Nephron progenitor cell (in vitro differentiated cells): Measurements from ENCODE around the gene SLFN5.
"Not testable (repeated sequence)": the region's sequence is repeated elsewhere in the genome, so short reads cannot be mapped to it uniquely, and the experiment has no call there.

ENCODE experiments used
- DNase-seq: peaks from one replicate; pipeline ENCODE4 v3.0.0; 2021
- H3K27ac Mint-ChIP-seq: 2 replicates; pipeline ENCODE4 v1.8.0; 2021; ENCODE audit warnings: mild to moderate bottlenecking, moderate library complexity, mixed read lengths
- H3K27me3 Mint-ChIP-seq: 2 replicates; pipeline ENCODE4 v1.8.0; 2021; ENCODE audit warnings: mild to moderate bottlenecking, low read depth, mixed read lengths; ENCODE audit not compliant: poor library complexity
- H3K36me3 Mint-ChIP-seq: 2 replicates; pipeline ENCODE4 v1.8.0; 2021; ENCODE audit warnings: low read depth, mixed read lengths
- H3K4me1 Mint-ChIP-seq: 2 replicates; pipeline ENCODE4 v1.8.0; 2021; ENCODE audit warnings: mixed read lengths
- H3K4me3 Mint-ChIP-seq: 2 replicates; pipeline ENCODE4 v1.8.0; 2021; ENCODE audit warnings: mild to moderate bottlenecking, moderate library complexity, mixed read lengths
- H3K9me3 Mint-ChIP-seq: 2 replicates; pipeline ENCODE4 v1.8.0; 2021; ENCODE audit warnings: mild to moderate bottlenecking, moderate library complexity, mixed read lengths
- TF ChIP-seq, protein P1 (sequence below): fragments of 200-600 bp; sonication (generic); IDR thresholded peaks from 2 replicates; pipeline ENCODE4 v1.5.0; 2021; ENCODE audit warnings: antibody characterized with exemption

The SLFN5 gene

DNA sequence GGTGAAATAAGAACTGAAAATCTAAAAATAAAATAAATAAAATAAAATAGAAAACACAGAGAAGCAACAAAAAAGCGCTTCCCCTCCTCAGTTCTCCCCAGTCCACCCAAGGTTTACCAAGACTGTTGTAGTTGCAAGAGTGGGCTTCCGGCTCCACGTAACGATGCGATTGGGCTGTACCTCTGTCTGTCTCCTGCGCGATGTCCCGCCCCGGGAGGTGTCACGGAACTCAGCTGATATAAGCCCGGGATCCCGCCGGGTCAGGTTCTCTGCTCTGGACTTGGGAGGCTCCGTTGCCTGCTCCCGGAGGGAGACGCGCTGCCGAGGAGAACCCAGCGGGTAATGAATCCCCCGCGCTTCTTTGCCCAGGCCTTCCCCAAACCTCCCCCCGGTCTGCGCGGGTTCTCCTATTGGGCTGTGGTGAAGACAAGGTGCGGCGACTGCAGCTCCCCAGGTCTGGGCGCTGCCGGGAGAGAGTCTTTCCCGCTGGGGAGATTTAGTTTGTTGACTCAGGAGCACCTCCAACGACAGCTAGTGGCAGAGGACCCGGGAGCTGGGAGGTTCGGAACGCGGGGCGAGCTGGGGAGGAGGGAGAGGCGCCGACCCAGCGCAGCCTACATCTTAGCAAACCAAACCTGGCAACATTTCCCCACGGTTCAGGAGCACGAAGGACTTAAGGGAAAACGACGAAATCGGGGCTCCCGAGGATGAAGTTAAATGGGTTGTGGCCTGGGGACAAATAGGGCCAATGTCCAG, at the start of gene SLFN5:
TSS of gene SLFN5 (plus strand) at position 268 of the 756 bp plus-strand sequence. CDS start 15,619 bp downstream, outside the sequence.
- H3K36me3 Mint-ChIP-seq: no peaks in the 10 kb centered on the region
- peak within 1 kb of the TSS; percentile 92 for H3K27ac Mint-ChIP-seq
- H3K4me1 Mint-ChIP-seq: peaks cover 34% of the 10 kb centered on the region
- TF ChIP-seq, protein P1, sequence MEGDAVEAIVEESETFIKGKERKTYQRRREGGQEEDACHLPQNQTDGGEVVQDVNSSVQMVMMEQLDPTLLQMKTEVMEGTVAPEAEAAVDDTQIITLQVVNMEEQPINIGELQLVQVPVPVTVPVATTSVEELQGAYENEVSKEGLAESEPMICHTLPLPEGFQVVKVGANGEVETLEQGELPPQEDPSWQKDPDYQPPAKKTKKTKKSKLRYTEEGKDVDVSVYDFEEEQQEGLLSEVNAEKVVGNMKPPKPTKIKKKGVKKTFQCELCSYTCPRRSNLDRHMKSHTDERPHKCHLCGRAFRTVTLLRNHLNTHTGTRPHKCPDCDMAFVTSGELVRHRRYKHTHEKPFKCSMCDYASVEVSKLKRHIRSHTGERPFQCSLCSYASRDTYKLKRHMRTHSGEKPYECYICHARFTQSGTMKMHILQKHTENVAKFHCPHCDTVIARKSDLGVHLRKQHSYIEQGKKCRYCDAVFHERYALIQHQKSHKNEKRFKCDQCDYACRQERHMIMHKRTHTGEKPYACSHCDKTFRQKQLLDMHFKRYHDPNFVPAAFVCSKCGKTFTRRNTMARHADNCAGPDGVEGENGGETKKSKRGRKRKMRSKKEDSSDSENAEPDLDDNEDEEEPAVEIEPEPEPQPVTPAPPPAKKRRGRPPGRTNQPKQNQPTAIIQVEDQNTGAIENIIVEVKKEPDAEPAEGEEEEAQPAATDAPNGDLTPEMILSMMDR: no peak
- no peaks in the 10 kb centered on the region for H3K9me3 Mint-ChIP-seq
- H3K4me3 Mint-ChIP-seq: peak within 1 kb of the TSS; percentile 94
- peak; percentile 90 for DNase-seq
- peaks cover 13% of the 10 kb centered on the region for H3K27me3 Mint-ChIP-seq

DNA sequence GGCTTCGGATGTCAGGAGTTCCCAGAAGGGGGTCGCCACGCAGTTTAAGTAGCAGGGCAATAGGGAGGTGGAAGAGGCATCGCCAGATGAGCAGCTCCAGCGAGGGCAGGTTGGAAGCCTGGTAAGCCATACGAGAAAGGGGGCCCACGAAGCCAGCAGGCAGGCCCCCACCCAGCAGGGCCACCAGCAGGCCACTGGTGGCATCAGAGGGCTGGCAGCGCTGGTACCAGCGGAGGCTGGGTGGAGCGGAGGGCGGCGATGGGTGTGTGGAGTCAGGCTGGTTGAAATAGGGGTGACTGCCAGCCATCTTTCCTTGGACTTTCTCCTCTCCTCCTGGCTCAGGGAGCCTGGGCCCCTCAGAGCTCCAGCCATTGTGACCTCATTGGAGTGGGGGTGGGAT, 48.9 kb upstream of the SLFN5 start, which contains the start of gene SLC35G3:
TSS of gene SLC35G3 (minus strand) at position 393 of the 400 bp plus-strand sequence. CDS start at position 307, 86 bp downstream.
- Mint-ChIP-seq H3K9me3 (peaks cover 42% of the 10 kb centered on the region), H3K27ac (peak within 1 kb of the TSS; percentile 80), H3K27me3 (peaks cover 12% of the 10 kb centered on the region)
- H3K4me3 Mint-ChIP-seq, H3K4me1 Mint-ChIP-seq, H3K36me3 Mint-ChIP-seq, DNase-seq: not testable (repeated sequence)

DNA sequence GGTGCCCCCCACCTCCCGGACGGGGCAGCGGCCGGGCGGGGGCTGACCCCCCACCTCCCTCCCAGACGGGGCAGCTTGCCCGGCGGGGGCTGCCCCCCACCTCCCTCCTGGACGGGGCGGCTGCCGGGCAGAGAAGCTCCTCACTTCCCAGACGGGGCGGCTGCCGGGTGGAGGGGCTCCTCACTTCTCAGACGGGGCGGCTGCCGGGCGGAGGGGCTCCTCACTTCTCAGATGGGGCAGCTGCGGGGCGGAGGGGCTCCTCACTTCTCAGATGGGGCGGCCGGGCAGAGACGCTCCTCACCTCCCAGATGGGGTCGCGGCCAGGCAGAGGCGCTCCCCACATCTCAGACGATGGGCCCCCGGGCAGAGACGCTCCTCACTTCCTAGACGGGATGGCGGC, 47.8 kb upstream of the SLFN5 start:
- not testable (repeated sequence) for H3K36me3 Mint-ChIP-seq, H3K27me3 Mint-ChIP-seq

DNA sequence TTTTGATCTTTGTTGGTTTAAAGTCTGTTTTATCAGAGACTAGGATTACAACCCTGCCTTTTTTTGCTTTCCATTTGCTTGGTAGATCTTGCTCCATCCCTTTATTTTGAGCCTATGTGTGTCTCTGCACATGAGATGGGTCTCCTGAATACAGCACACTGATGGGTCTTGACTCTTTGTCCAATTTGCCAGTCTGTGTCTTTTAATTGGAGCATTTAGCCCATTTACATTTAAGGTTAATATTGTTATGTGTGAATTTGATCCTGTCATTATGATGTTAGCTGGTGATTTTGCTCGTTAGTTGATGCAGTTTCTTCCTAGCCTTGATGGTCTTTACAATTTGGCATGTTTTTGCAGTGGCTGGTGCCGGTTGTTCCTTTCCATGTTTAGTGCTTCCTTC, 40.3 kb upstream of the SLFN5 start:
- Mint-ChIP-seq H3K27me3 (peaks cover 29% of the 10 kb centered on the region), H3K9me3 (peaks cover 48% of the 10 kb centered on the region)

More for the DNA sequence above, 47.8 kb upstream of the SLFN5 start:
- DNase-seq, H3K4me3 Mint-ChIP-seq, H3K4me1 Mint-ChIP-seq, H3K27ac Mint-ChIP-seq: not testable (repeated sequence)
- H3K9me3 Mint-ChIP-seq: peaks cover 49% of the 10 kb centered on the region

DNA sequence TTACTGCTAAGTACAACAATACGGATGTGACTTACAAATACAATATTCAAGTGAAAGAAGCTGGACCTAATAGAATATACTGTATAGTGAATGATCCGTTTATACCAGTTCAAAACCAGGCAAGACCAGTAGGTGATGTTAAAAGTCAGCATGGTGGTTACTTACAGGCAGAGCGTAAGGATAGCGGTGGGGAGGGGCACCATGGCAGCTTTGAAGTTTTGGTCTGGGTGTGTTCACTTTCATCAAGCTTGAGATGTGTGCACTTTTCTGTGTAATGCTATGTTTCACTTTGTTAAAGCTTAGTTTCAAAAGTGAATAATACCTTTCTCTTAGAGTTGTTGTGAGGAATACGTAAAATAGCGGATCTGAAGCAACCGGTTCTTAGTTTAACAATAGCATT, 32.1 kb upstream of the SLFN5 start:
- TF ChIP-seq, protein P1: no peak
- Mint-ChIP-seq H3K4me1 (no peaks in the 10 kb centered on the region), H3K36me3 (no peaks in the 10 kb centered on the region), H3K27ac (no peak overlapping the region), H3K4me3 (no peak overlapping the region), H3K27me3 (peaks cover 54% of the 10 kb centered on the region), H3K9me3 (no peaks in the 10 kb centered on the region)
- no peak for DNase-seq

More for the DNA sequence above, 40.3 kb upstream of the SLFN5 start:
- H3K27ac Mint-ChIP-seq, H3K4me3 Mint-ChIP-seq, H3K36me3 Mint-ChIP-seq, DNase-seq, H3K4me1 Mint-ChIP-seq: not testable (repeated sequence)

DNA sequence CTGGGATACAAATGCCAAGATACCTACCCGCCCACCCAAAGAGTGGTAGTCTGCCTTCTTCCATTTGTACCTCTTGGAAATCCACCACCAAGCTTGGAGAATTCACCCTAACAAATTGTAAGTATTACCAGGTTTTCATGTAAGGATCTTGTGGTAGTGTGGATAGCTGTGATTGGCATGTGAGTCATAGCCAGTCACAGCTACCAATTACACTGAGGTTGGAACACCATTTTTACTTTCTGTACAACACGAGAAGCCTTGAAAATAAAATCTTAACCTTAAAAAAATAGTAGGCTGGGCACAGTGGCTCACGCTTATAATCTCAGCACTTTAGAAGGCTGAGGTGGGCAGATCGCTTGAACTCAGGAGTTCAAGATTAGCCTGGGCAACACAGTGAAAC, 30.2 kb upstream of the SLFN5 start:
- Mint-ChIP-seq H3K27me3 (peaks cover 54% of the 10 kb centered on the region), H3K27ac (no peak overlapping the region), H3K4me3 (no peak overlapping the region), H3K4me1 (no peaks in the 10 kb centered on the region), H3K36me3 (no peaks in the 10 kb centered on the region), H3K9me3 (no peaks in the 10 kb centered on the region)
- DNase-seq: no peak
- TF ChIP-seq, protein P1: no peak

DNA sequence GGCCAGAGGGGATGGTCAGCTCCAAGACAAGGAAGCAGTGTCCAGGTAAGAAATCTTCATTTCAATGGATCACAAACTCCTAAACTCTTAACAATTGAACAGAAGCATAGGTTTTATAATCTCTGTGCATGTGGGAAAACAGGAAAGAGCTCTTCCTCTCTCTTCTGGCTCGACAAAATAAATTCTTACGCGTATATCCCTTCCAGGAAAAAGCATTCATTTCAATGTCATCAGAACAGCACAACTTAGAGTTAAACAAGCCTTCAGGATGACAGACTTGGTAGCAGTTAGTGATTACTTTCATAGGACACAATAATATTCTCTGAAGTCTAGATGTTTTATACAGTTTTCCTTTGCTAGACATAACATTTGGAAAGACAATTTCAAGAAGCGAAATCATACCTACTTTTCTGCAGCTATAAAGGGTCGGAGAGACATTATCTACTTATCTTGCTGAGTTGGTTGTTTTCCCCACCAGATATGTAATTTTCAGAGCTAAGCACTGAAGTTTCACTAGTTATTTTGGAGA, 29.4 kb upstream of the SLFN5 start:
- Mint-ChIP-seq H3K4me3 (no peak overlapping the region), H3K27ac (no peak overlapping the region), H3K36me3 (no peaks in the 10 kb centered on the region), H3K27me3 (peaks cover 47% of the 10 kb centered on the region), H3K9me3 (no peaks in the 10 kb centered on the region), H3K4me1 (no peaks in the 10 kb centered on the region)
- no peak for DNase-seq
- TF ChIP-seq, protein P1: no peak
